Testis (tissue), 3 donors: ENCODE measurements around the gene COL4A6. TPM values are rescaled to one million over a fixed set of nuclear protein-coding genes. Genes with fewer than 3 reads are reported as not detected.

Source experiments
- DNase-seq: peaks from one replicate; pipeline ENCODE4 v3.0.0-alpha.2; 2019
- H3K27ac ChIP-seq, 2 donors: fragments of 200-600 bp; sonication (generic); one replicate each; pipeline ENCODE4 v1.5.1; 2019
- H3K27me3 ChIP-seq: fragments of 200-600 bp; sonication (generic); one replicate; pipeline ENCODE4 v1.5.1; 2019
- H3K36me3 ChIP-seq: fragments of 200-600 bp; sonication (generic); one replicate; pipeline ENCODE4 v1.5.1; 2017; ENCODE audit warnings: low read depth; ENCODE audit errors: missing control alignments
- H3K4me1 ChIP-seq: fragments of 200-600 bp; sonication (generic); one replicate; pipeline ENCODE4 v1.5.1; 2019
- H3K4me3 ChIP-seq, 2 donors: fragments of 200-600 bp; sonication (generic); one replicate each; pipeline ENCODE4 v1.5.1; 2017 to 2019
- H3K9me3 ChIP-seq: fragments of 200-600 bp; sonication (generic); one replicate; pipeline ENCODE4 v1.5.1; 2017
- POLR2A ChIP-seq: fragments of 450-650 bp; IDR thresholded peaks from one replicate; pipeline ENCODE4 v1.6.1; 2017; ENCODE audit warnings: antibody characterized with exemption, mild to moderate bottlenecking, moderate library complexity
- WGBS, 2 donors: methylation state at CpG; one replicate each; pipeline ENCODE4 v1.1.5; 2018; 5-methylcytosine and 5-hydroxymethylcytosine counted together
- intact Hi-C: fragments of 100-400 bp; cut with DNase I; formaldehyde crosslinking; loops from one replicate; pipeline ENCODE4 v1.15.1; 2023; ENCODE audit warnings: low total_unique reads
- polyA plus RNA-seq: library from polyadenylated mRNA; stranded (reverse); fragments of 350-450 nt; fragmentation: Illumina TruSeq; extraction: RNeasy Lipid Tissue Mini Kit (QIAGEN cat#74804); gene quantifications from one replicate; pipeline ENCODE4 v1.2.3, GENCODE V29; 2014; ENCODE audit warnings: low read depth, low replicate concordance; ENCODE audit not compliant: insufficient read depth
- total RNA-seq, 2 donors: library from RNA; depleted of rRNA; stranded (reverse); fragments of >200 nt; gene quantifications; one replicate each; pipeline ENCODE4 v1.2.3, GENCODE V29; 2016
- TF ChIP-seq, protein P1 (sequence below), 3 experiments: fragments of 450-650 bp in 2 of 3; fragments of 200-600 bp in 1 of 3; sonication (generic) in 1 of 3; IDR thresholded peaks; one replicate each; pipeline ENCODE4 v1.5.1; 2016 to 2019; ENCODE audit warnings: antibody characterized with exemption in 3 of 3, mild to moderate bottlenecking in 2 of 3, moderate library complexity in 1 of 3

COL4A6 gene
- total and polyA plus RNA-seq, 3 donors from 2014 or later = 2.4 to 4.9 (median 3.5) TPM

DNA sequence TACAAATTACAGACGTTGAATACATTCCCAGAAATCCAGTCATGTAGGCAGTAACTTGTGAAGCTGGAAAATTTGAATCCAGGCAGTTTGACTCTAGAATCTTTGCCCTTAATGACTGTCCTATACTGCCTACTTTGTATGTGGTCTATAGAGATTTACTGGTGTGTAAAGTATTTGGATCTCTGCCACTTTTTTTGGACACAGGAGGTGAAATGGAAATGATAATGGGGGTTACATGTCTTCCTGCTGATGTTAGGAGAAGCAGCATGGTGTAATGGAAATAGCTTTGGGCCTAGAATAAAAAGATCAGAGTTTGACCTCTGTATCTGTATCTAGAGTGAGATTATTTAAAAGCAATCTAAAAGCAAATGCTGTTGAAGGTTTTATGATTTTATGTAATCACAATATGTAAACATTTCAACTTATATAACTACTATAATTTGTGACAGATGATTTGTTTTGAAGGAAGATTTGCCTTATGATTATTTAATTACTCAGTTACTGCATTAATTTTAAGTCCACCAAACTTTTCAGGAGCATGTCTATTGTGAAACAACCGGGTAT, 4.8 kb upstream of the COL4A6 start:
- Histone ChIP-seq H3K36me3 (no peaks in the 10 kb centered on the region), H3K27me3 (no peaks in the 10 kb centered on the region), H3K4me3 (no peak overlapping the region), H3K4me1 (no peaks in the 10 kb centered on the region), H3K9me3 (no peaks in the 10 kb centered on the region), H3K27ac (no peak overlapping the region)
- DNase-seq = no peak
- 34 to 57% methylated on average over 2 of the region's 2 CpGs for WGBS, 2 donors
- TF ChIP-seq POLR2A = no peak
- TF ChIP-seq, protein P1, sequence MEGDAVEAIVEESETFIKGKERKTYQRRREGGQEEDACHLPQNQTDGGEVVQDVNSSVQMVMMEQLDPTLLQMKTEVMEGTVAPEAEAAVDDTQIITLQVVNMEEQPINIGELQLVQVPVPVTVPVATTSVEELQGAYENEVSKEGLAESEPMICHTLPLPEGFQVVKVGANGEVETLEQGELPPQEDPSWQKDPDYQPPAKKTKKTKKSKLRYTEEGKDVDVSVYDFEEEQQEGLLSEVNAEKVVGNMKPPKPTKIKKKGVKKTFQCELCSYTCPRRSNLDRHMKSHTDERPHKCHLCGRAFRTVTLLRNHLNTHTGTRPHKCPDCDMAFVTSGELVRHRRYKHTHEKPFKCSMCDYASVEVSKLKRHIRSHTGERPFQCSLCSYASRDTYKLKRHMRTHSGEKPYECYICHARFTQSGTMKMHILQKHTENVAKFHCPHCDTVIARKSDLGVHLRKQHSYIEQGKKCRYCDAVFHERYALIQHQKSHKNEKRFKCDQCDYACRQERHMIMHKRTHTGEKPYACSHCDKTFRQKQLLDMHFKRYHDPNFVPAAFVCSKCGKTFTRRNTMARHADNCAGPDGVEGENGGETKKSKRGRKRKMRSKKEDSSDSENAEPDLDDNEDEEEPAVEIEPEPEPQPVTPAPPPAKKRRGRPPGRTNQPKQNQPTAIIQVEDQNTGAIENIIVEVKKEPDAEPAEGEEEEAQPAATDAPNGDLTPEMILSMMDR (IDR thresholded peaks at IDR 0.05) = no peak
- intact Hi-C loops = no loop called here

DNA sequence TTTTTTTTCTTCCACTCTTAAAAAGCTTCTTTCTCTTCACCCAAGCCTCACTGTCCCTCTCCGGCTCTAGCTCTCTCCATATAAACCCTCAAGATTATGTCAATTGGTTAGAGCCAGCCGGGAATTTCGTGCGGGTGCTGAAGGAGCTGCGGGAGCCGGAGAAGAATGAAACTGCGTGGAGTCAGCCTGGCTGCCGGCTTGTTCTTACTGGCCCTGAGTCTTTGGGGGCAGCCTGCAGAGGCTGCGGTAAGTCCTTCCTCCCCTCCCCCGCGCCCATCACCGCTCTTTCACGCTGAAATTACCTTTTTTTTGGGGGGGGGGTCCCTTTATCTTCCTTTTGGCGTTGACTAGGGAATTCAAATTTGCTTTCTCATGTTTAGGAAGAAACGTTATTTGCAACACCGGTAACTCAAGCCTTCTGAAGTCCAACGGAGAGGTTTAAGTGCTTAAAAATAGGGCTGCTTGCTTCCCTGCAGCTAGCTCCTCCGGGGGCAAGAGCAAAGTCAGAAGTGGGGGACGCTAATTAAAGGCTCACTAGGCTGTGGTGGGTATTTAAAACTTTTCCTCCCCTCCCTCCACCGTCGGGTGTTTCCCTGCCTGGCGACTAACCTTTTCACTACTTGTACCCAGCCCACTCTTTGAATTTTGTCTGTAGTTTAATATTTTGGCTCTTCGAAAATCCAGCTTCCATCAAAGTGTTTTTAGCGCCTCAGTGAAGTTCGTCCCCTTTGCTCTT, 1.9 kb upstream of the COL4A6 start:
- no peaks in the 10 kb centered on the region for H3K4me1 ChIP-seq
- 2% methylated on average over 10 to 19 of the region's 25 CpGs for WGBS, 2 donors
- peak overlapping the region; percentile 45 to 71 for H3K4me3 ChIP-seq
- no peaks in the 10 kb centered on the region for H3K27me3 ChIP-seq
- no peak for TF ChIP-seq POLR2A
- TF ChIP-seq, protein P1 (IDR thresholded peaks at IDR 0.05) = no peak
- peak; percentile 20 for DNase-seq
- H3K27ac ChIP-seq = peak overlapping the region in 1 of 2 donors; percentile 53
- intact Hi-C loops = no loop called here
- H3K36me3 ChIP-seq = no peaks in the 10 kb centered on the region
- no peaks in the 10 kb centered on the region for H3K9me3 ChIP-seq

DNA sequence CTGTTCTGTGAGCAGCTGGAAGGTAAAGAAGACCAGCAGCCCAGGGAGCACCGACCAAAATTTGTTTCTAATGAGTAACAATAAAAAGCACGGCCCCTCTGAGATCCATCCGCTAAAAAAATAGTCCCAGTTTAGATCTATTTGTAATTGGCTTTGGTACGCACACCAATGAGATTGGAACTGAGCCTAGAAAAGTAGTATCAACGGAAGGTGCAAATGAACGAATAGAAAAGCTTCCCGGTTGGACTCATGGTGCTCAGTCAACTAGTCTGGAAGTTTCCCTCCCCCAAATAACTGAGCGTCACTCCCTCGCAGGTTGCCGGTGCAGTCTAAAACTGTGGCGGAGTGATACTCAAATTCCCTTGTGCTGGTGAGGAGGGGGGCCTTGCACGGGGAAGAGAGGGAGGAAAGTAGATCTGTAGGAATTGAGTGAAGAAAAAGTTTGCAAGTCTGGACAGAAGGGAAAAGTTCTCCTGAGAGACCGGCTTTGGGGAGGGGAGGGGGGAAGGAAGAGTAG, 1.3 kb upstream of the COL4A6 start, which contains the start of gene COL4A5:
TSS of gene COL4A5 (plus strand) at position 413 of the 517 bp plus-strand sequence. CDS start 288 bp downstream, outside the sequence.
- Histone ChIP-seq H3K27ac (peak within 1 kb of the TSS in 1 of 2 donors; percentile 53), H3K4me3 (peak within 1 kb of the TSS; percentile 45 to 71)
- intact Hi-C loops = no loop called here

DNA sequence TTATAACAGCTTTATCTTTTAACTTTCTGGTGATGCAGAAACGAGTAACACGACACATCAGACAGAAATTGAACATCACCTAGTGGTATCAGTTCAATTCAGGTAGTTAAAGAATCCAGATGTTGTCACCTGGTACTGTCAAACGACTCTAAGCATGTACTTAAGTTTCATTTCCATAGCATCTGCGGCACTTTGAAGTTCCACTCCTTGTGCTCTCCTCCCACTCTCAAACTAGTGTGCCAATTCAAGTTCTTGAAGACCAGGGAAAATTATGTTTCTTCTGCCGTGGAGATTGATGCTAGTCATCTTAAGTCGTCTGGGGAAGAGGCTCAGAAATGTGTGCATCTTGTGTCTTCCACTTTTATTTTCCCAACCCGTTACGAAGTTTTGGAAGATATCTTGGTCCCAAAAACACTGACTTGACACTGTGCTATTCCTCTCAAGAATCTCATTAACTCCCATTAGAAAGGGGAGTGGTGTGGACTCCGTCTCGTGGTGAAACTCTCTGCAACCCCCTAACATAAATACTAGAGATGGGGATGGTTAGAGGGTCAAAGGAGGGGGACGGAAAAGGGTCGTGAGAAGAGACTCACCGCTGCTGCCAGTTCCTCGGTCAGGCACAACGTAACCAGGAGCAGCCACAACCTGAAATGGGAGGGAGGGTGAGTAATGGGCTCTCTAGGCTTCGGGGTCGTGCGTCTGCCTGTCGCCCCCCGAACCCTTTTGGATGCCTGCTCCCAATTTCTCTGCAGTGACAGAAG, 693 bp downstream of the COL4A6 start:
- DNase-seq = peak; percentile 11
- TF ChIP-seq POLR2A = no peak
- TF ChIP-seq, protein P1 (IDR thresholded peaks at IDR 0.05) = no peak
- Histone ChIP-seq H3K27me3 (no peaks in the 10 kb centered on the region), H3K27ac (no peak overlapping the region), H3K9me3 (no peaks in the 10 kb centered on the region), H3K4me1 (no peaks in the 10 kb centered on the region), H3K4me3 (peak overlapping the region; percentile 6 to 55), H3K36me3 (no peaks in the 10 kb centered on the region)
- 8 to 11% methylated on average over 19 to 20 of the region's 20 CpGs for WGBS, 2 donors
- intact Hi-C loops = no loop called here

More for the DNA sequence above, 1.3 kb upstream of the COL4A6 start, which contains the start of gene COL4A5:
- Histone ChIP-seq H3K36me3 (no peaks in the 10 kb centered on the region), H3K9me3 (no peaks in the 10 kb centered on the region), H3K4me1 (no peaks in the 10 kb centered on the region), H3K27me3 (no peaks in the 10 kb centered on the region)
- WGBS, 2 donors = 0 to 2% methylated on average over 12 to 13 of the region's 13 CpGs
- no peak for TF ChIP-seq POLR2A
- TF ChIP-seq, protein P1 (IDR thresholded peaks at IDR 0.05) = no peak
- DNase-seq = peak; percentile 71
